SK-N-SH (cell line): Measurements from ENCODE around the gene DLG2. TPM values are rescaled to one million over a fixed set of nuclear protein-coding genes. Genes with fewer than 3 reads are reported as not detected.

ENCODE experiments used
- CTCF ChIA-PET: fragments of 300-600, 350-600 bp; formaldehyde crosslinking; extraction: SDS; loops from one replicate; lab custom pipeline; 2021; lab: Yijun Ruan, JAX
- POLR2A ChIA-PET: fragments of 350-600 bp; sonication (Branson Sonifier 250); formaldehyde crosslinking; extraction: SDS; loops from one replicate; lab custom pipeline; 2020; ENCODE audit warnings: antibody characterized with exemption, inconsistent platforms; lab: Yijun Ruan, JAX
- DNase-seq: peaks from one replicate; pipeline ENCODE4 v3.0.0; 2012
- H2AFZ ChIP-seq: fragments of 200-600 bp; sonication (generic); 2 replicates; pipeline ENCODE4 v1.8.1; 2016; ENCODE audit warnings: antibody characterized with exemption, mild to moderate bottlenecking, low read depth
- H3F3A ChIP-seq: fragments of 200-600 bp; sonication (generic); replicated peaks from 2 replicates; pipeline ENCODE3; 2016; ENCODE audit warnings: antibody characterized with exemption, mild to moderate bottlenecking; ENCODE audit not compliant: insufficient read depth
- H3K27ac ChIP-seq, 2 experiments: fragments of 200-500 bp in 1 of 2; fragments of 200-600 bp in 1 of 2; sonication (Bioruptor generic) in 1 of 2; sonication (generic), shearing (Covaris generic) in 1 of 2; 2 replicates each; pipeline versions ENCODE4 v1.5.1 to v1.6.1; 2014 to 2016; ENCODE audit warnings: low read depth in 2 of 2, inconsistent platforms in 1 of 2, low read length in 1 of 2, mild to moderate bottlenecking in 1 of 2, mixed read lengths in 1 of 2
- H3K27me3 ChIP-seq: fragments of 200-600 bp; sonication (generic), shearing (Covaris generic); 2 replicates; pipeline ENCODE4 v1.6.1; 2016; ENCODE audit warnings: mixed run types; ENCODE audit not compliant: insufficient read depth
- H3K36me3 ChIP-seq, 2 experiments: fragments of 200-500 bp in 1 of 2; fragments of 200-600 bp in 1 of 2; sonication (Bioruptor generic) in 1 of 2; sonication (generic) in 1 of 2; replicated peaks in 1 of 2; 2 replicates each; pipeline versions ENCODE3 to v1.5.1; 2014 to 2016; ENCODE audit warnings: low read length in 1 of 2, mild to moderate bottlenecking in 1 of 2; ENCODE audit not compliant: insufficient read depth in 2 of 2, control insufficient read depth in 1 of 2
- H3K4me1 ChIP-seq, 2 experiments: fragments of 200-500 bp in 1 of 2; fragments of 200-600 bp in 1 of 2; sonication (Bioruptor generic) in 1 of 2; sonication (generic), shearing (Covaris generic) in 1 of 2; 2 replicates each; pipeline versions ENCODE4 v1.5.1 to v1.6.1; 2014 to 2016; ENCODE audit warnings: low read depth in 1 of 2, low read length in 1 of 2, mixed run types in 1 of 2; ENCODE audit not compliant: insufficient read depth in 2 of 2, control insufficient read depth in 1 of 2
- H3K4me2 ChIP-seq: fragments of 200-600 bp; sonication (generic), shearing (Covaris generic); 2 replicates; pipeline ENCODE4 v1.6.1; 2017; ENCODE audit warnings: mixed run types
- H3K4me3 ChIP-seq, 2 experiments: fragments of 200-500 bp in 1 of 2; fragments of 200-600 bp in 1 of 2; sonication (Bioruptor generic) in 1 of 2; sonication (generic), shearing (Covaris generic) in 1 of 2; 2 replicates each; pipeline versions ENCODE4 v1.5.1 to v1.8.1; 2014 to 2016; ENCODE audit warnings: low read depth in 2 of 2, inconsistent platforms in 1 of 2, low read length in 1 of 2, mild to moderate bottlenecking in 1 of 2, mixed read lengths in 1 of 2, moderate library complexity in 1 of 2
- H3K79me2 ChIP-seq: fragments of 200-600 bp; sonication (generic); 2 replicates; pipeline ENCODE4 v1.8.1; 2017; ENCODE audit warnings: mild to moderate bottlenecking; ENCODE audit not compliant: insufficient read depth
- H3K9ac ChIP-seq: fragments of 200-600 bp; sonication (generic); 2 replicates; pipeline ENCODE4 v1.6.1; 2017; ENCODE audit warnings: mixed run types
- H3K9me2 ChIP-seq: fragments of 200-600 bp; sonication (generic); 2 replicates; pipeline ENCODE4 v1.6.1; 2017; ENCODE audit warnings: mixed run types
- H3K9me3 ChIP-seq: fragments of 200-600 bp; sonication (generic); 2 replicates; pipeline ENCODE4 v1.6.1; 2017; ENCODE audit warnings: mixed run types, mild to moderate bottlenecking, moderate library complexity
- H4K20me1 ChIP-seq: fragments of 200-600 bp; sonication (generic); 2 replicates; pipeline ENCODE4 v1.6.1; 2017; ENCODE audit warnings: mild to moderate bottlenecking, mixed run types; ENCODE audit not compliant: insufficient read depth
- EP300 ChIP-seq, 2 experiments: IDR thresholded peaks; 2 replicates each; pipeline versions ENCODE4 v1.4.0 to v1.6.1; 2012; ENCODE audit warnings: borderline replicate concordance in 1 of 2, low read depth in 1 of 2, low read length in 1 of 2
- FOXM1 ChIP-seq: IDR thresholded peaks from 2 replicates; pipeline ENCODE4 v1.4.0; 2012; ENCODE audit warnings: low read depth, mild to moderate bottlenecking
- NRF1 ChIP-seq: IDR thresholded peaks from 2 replicates; pipeline ENCODE4 v1.6.1; 2012; ENCODE audit warnings: low read depth, mild to moderate bottlenecking, low read length
- POLR2AphosphoS5 ChIP-seq: IDR thresholded peaks from 2 replicates; pipeline ENCODE4 v1.6.1; 2012; ENCODE audit warnings: low read depth, low read length
- SIN3A ChIP-seq: IDR thresholded peaks from 2 replicates; pipeline ENCODE4 v1.6.1; 2012; ENCODE audit warnings: low read depth, mild to moderate bottlenecking, low read length, moderate library complexity, borderline replicate concordance
- SMC3 ChIP-seq: IDR thresholded peaks from 2 replicates; pipeline ENCODE4 v1.6.1; 2012; ENCODE audit warnings: low read depth, low read length, improper control_type of control experiment
- TEAD4 ChIP-seq: IDR thresholded peaks from 2 replicates; pipeline ENCODE4 v1.4.0; 2012; ENCODE audit warnings: mild to moderate bottlenecking, borderline replicate concordance; ENCODE audit not compliant: insufficient read depth
- WGBS: methylation state at CpG from one replicate; pipeline ENCODE4 v1.1.6; 2017; ENCODE audit warnings: low lambda C conversion rate; 5-methylcytosine and 5-hydroxymethylcytosine counted together
- polyA plus RNA-seq, 3 experiments: library from polyadenylated mRNA; depleted of rRNA; stranded (reverse); fragments of >200 nt; gene quantifications; 2 replicates each; pipeline ENCODE4 v1.2.3, GENCODE V29; 2012
- TF ChIP-seq, protein P1 (sequence below): fragments of 200-600 bp; sonication (generic); IDR thresholded peaks from 2 replicates; pipeline ENCODE4 v1.6.1; 2017; ENCODE audit warnings: antibody characterized with exemption, mild to moderate bottlenecking, moderate library complexity
- TF ChIP-seq, protein P2 (sequence below): fragments of 150-350 bp; IDR thresholded peaks from 2 replicates; pipeline ENCODE4 v1.6.1; 2017; ENCODE audit warnings: antibody characterized with exemption, low read length, low read depth, borderline replicate concordance
- TF ChIP-seq, protein P3 (sequence below): IDR thresholded peaks from 2 replicates; pipeline ENCODE4 v1.6.1; 2012; ENCODE audit warnings: mild to moderate bottlenecking, low read depth, low read length, moderate library complexity
- TF ChIP-seq, protein P4 (sequence below): IDR thresholded peaks from 2 replicates; pipeline ENCODE4 v1.4.0; 2012; ENCODE audit warnings: low read depth

The DLG2 gene
- polyA plus RNA-seq, 1 of the 3 experiments (the other 2 are of a cell fraction) = 0.21 TPM

DNA sequence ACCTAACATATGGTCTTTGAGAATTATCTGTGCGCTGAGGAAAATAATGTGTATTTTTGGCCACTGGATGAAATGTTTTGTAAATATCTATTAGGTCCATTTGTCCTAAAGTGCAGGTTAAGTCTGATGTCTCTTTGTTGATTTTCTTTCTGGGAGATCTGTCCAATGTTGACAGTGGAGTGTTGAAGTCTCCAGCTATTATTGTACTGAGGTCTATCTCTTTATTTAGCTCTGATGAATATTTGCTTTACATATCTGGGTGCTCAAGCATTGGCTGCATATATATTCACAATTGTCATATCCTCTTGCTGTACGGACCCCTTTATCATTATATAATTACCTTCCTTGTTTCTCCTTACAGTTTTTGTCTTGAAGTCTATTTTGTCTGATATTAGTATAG is 833.8 kb downstream of the DLG2 start:
- Histone ChIP-seq H3K4me3 (no peak overlapping the region), H3K79me2 (no peaks in the 10 kb centered on the region), H2AFZ (no peak overlapping the region), H3K36me3 (no peaks in the 10 kb centered on the region), H3K27me3 (no peaks in the 10 kb centered on the region), H3K9me3 (no peaks in the 10 kb centered on the region), H3K4me1 (no peaks in the 10 kb centered on the region), H4K20me1 (no peaks in the 10 kb centered on the region), H3F3A (no peaks in the 10 kb centered on the region), H3K9ac (no peak overlapping the region), H3K9me2 (no peaks in the 10 kb centered on the region), H3K27ac (no peak overlapping the region), H3K4me2 (no peak overlapping the region)
- TF ChIP-seq SMC3 (no peak), FOXM1 (no peak), EP300 (IDR thresholded peaks at IDR 0.05; ENCODE audit: borderline replicate concordance in 1 of 2, low read depth in 1 of 2, low read length in 1 of 2) (no peak), TEAD4 (no peak)
- TF ChIP-seq, protein P1, sequence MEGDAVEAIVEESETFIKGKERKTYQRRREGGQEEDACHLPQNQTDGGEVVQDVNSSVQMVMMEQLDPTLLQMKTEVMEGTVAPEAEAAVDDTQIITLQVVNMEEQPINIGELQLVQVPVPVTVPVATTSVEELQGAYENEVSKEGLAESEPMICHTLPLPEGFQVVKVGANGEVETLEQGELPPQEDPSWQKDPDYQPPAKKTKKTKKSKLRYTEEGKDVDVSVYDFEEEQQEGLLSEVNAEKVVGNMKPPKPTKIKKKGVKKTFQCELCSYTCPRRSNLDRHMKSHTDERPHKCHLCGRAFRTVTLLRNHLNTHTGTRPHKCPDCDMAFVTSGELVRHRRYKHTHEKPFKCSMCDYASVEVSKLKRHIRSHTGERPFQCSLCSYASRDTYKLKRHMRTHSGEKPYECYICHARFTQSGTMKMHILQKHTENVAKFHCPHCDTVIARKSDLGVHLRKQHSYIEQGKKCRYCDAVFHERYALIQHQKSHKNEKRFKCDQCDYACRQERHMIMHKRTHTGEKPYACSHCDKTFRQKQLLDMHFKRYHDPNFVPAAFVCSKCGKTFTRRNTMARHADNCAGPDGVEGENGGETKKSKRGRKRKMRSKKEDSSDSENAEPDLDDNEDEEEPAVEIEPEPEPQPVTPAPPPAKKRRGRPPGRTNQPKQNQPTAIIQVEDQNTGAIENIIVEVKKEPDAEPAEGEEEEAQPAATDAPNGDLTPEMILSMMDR = no peak
- TF ChIP-seq, protein P2, sequence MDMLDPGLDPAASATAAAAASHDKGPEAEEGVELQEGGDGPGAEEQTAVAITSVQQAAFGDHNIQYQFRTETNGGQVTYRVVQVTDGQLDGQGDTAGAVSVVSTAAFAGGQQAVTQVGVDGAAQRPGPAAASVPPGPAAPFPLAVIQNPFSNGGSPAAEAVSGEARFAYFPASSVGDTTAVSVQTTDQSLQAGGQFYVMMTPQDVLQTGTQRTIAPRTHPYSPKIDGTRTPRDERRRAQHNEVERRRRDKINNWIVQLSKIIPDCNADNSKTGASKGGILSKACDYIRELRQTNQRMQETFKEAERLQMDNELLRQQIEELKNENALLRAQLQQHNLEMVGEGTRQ = no peak
- CTCF ChIA-PET = no interaction called here
- 14% methylated on average over 2 of the region's 2 CpGs for WGBS
- POLR2A ChIA-PET = no interaction called here
- DNase-seq = no peak

DNA sequence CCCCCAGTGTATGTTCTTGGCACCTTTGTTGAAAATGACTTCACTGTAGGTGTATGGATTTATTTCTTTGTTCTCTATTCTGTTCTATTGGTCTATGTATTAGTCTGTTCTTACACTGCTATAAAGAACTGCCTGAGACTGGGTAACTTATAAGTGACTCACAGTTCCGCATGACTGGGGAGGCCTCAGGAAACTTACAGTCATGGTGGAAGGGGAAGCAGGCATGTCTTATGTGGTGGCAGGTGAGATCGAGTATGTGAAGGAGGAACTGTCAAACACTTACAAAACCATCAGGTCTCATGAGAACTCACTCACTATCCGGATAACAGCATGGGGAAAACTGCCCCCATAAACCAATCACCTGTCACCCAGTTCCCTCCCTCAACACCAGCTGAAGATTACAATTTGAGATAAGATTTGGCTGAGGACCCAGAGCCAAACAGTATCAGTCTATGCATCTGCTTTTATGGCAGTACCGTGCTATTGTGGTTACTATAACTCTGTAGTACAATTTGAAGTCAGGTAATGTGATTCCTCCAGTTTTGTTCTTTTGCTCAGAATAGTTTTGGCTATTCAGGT is 836.2 kb downstream of the DLG2 start:
- Histone ChIP-seq H3K79me2 (no peaks in the 10 kb centered on the region), H3K27me3 (no peaks in the 10 kb centered on the region), H3K4me2 (no peak overlapping the region), H3K27ac (no peak overlapping the region), H3K9me2 (no peaks in the 10 kb centered on the region), H3F3A (no peaks in the 10 kb centered on the region), H2AFZ (no peak overlapping the region), H4K20me1 (no peaks in the 10 kb centered on the region), H3K36me3 (no peaks in the 10 kb centered on the region), H3K9ac (no peak overlapping the region), H3K4me3 (no peak overlapping the region), H3K4me1 (no peaks in the 10 kb centered on the region), H3K9me3 (no peaks in the 10 kb centered on the region)
- TF ChIP-seq SMC3 = no peak
- 1% methylated on average over 4 of the region's 4 CpGs for WGBS
- POLR2A ChIA-PET = no interaction called here
- CTCF ChIA-PET = no interaction called here
- no peak for DNase-seq

DNA sequence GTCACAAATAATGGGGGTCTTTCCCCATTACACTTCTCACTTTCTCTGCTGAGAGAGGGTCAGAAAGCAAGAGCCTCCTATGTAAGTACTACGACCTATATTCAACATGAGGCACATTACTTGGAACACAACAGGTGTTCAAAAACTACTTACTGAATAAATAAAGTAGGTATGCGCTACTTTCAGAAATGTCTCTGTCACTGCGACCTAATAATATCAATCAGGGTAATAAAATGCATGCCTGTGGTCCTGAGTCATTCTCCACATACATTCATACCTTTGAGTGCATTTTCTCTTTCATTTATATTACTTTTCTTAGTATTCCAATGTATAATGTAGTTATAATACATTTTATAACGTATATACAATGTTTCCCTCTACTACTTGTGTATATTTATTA is 838.9 kb downstream of the DLG2 start:
- Histone ChIP-seq H3K9ac (no peak overlapping the region), H3K27ac (no peak overlapping the region), H3K79me2 (no peaks in the 10 kb centered on the region), H3K4me1 (no peaks in the 10 kb centered on the region), H3K9me2 (peaks cover 4% of the 10 kb centered on the region), H3K9me3 (no peaks in the 10 kb centered on the region), H2AFZ (no peak overlapping the region), H3K27me3 (no peaks in the 10 kb centered on the region), H4K20me1 (no peaks in the 10 kb centered on the region), H3K4me3 (no peak overlapping the region), H3K4me2 (no peak overlapping the region), H3K36me3 (no peaks in the 10 kb centered on the region), H3F3A (no peaks in the 10 kb centered on the region)
- TF ChIP-seq NRF1 (no peak), FOXM1 (no peak), SIN3A (no peak), POLR2AphosphoS5 (no peak)
- TF ChIP-seq, protein P3, sequence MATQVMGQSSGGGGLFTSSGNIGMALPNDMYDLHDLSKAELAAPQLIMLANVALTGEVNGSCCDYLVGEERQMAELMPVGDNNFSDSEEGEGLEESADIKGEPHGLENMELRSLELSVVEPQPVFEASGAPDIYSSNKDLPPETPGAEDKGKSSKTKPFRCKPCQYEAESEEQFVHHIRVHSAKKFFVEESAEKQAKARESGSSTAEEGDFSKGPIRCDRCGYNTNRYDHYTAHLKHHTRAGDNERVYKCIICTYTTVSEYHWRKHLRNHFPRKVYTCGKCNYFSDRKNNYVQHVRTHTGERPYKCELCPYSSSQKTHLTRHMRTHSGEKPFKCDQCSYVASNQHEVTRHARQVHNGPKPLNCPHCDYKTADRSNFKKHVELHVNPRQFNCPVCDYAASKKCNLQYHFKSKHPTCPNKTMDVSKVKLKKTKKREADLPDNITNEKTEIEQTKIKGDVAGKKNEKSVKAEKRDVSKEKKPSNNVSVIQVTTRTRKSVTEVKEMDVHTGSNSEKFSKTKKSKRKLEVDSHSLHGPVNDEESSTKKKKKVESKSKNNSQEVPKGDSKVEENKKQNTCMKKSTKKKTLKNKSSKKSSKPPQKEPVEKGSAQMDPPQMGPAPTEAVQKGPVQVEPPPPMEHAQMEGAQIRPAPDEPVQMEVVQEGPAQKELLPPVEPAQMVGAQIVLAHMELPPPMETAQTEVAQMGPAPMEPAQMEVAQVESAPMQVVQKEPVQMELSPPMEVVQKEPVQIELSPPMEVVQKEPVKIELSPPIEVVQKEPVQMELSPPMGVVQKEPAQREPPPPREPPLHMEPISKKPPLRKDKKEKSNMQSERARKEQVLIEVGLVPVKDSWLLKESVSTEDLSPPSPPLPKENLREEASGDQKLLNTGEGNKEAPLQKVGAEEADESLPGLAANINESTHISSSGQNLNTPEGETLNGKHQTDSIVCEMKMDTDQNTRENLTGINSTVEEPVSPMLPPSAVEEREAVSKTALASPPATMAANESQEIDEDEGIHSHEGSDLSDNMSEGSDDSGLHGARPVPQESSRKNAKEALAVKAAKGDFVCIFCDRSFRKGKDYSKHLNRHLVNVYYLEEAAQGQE = no peak
- TF ChIP-seq, protein P4, sequence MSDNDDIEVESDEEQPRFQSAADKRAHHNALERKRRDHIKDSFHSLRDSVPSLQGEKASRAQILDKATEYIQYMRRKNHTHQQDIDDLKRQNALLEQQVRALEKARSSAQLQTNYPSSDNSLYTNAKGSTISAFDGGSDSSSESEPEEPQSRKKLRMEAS = no peak
- 9% methylated on average over 4 of the region's 4 CpGs for WGBS
- ChIA-PET POLR2A (no interaction called here), CTCF (no interaction called here)
- DNase-seq = no peak
